Measurements from ENCODE around the gene MTERF4.

The MTERF4 gene

DNA sequence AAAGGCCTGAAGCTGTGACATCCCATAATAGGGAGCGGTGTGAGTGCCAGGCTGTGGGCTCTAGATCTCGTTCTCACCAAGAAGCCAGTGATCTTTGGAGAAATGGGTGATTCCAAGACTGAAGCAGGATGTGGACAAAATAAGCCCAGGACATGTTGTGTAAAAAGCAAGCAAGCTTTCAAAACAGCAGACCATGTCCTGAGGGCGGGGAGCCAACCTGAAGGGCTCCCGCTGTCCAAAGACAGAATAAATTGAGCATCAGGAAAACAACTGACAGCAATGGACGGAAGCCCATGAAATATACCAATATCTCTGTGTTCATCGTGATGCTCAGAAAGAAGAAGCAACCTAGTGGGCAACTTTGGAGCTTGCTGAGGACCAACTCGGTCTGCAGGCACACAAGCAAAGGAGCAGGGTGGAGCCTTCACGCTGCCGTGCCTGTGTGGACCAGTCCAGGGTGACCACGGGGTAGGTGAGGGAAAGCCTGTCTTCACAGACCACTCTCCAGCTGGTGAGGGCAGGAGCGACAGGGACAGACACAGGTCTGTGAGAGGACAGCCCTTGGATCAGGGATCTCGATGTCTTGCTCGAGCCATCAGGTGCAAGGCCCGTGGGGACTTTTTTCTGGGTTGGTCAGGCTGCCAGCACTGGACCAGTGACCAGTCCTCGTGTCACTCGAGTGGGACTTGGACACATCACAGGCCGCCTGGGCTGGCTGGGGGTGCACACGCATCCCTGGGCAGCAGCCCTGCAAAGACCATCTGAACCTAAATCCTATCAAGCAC is 21.5 kb downstream of the MTERF4 start:
- DNase-seq (ENCODE audit: low read depth): no peak
- TF ChIP-seq, protein P1, sequence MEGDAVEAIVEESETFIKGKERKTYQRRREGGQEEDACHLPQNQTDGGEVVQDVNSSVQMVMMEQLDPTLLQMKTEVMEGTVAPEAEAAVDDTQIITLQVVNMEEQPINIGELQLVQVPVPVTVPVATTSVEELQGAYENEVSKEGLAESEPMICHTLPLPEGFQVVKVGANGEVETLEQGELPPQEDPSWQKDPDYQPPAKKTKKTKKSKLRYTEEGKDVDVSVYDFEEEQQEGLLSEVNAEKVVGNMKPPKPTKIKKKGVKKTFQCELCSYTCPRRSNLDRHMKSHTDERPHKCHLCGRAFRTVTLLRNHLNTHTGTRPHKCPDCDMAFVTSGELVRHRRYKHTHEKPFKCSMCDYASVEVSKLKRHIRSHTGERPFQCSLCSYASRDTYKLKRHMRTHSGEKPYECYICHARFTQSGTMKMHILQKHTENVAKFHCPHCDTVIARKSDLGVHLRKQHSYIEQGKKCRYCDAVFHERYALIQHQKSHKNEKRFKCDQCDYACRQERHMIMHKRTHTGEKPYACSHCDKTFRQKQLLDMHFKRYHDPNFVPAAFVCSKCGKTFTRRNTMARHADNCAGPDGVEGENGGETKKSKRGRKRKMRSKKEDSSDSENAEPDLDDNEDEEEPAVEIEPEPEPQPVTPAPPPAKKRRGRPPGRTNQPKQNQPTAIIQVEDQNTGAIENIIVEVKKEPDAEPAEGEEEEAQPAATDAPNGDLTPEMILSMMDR (IDR thresholded peaks at IDR 0.05; ENCODE audit: low read depth, low read length): no peak
- TF ChIP-seq MAX (IDR thresholded peaks at IDR 0.05; ENCODE audit: low read depth, low read length): no peak
- no peak for TF ChIP-seq MYC (IDR thresholded peaks at IDR 0.05; ENCODE audit: low read depth, low read length)
- no peak for TF ChIP-seq POLR2A (IDR thresholded peaks at IDR 0.05; ENCODE audit: extremely low read depth, insufficient read length)
- no peak overlapping the region for H3K4me3 ChIP-seq (ENCODE audit: low read depth, low read length)

DNA sequence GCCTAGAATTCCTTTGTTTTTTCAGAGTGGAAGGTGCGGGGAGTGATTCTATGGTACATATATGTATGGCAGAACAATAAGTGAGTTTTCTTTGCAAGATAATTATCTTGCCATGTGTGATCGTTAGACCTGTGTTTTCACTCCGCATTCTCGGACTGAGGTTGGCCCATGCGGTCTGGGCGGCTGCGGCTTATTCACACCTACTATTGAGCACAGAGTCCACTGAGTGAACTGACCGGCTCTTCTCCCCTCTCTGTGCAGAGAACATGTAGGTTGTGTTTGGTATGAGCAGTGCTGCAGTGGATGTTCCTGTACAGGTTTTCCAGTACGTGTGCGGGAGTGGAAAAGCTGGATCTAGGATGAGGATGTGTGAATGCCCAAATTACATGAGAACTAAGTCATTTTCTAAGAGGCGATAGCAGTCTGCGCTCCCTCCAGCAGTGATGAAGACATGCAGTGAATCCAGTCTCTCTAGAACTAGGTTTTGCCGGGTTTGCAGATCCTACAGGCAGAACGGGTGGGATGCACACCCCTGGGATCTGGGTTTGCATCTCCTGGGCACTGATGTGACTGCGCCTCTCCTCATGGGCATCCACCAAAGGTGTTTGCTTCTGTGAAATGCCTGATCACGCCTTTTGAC is 27.1 kb downstream of the MTERF4 start:
- no peak for DNase-seq (ENCODE audit: low read depth)
- no peak overlapping the region for H3K4me3 ChIP-seq (ENCODE audit: low read depth, low read length)
- no peak for TF ChIP-seq POLR2A (IDR thresholded peaks at IDR 0.05; ENCODE audit: extremely low read depth, insufficient read length)
- no peak for TF ChIP-seq MAX (IDR thresholded peaks at IDR 0.05; ENCODE audit: low read depth, low read length)
- TF ChIP-seq MYC (IDR thresholded peaks at IDR 0.05; ENCODE audit: low read depth, low read length): no peak
- TF ChIP-seq, protein P1 (IDR thresholded peaks at IDR 0.05; ENCODE audit: low read depth, low read length): no peak

- no peak for DNase-seq (ENCODE audit: low read depth)
- H3K4me3 ChIP-seq (ENCODE audit: low read depth, low read length): no peak overlapping the region
- TF ChIP-seq MYC (IDR thresholded peaks at IDR 0.05; ENCODE audit: low read depth, low read length) (no peak), MAX (IDR thresholded peaks at IDR 0.05; ENCODE audit: low read depth, low read length) (no peak), POLR2A (IDR thresholded peaks at IDR 0.05; ENCODE audit: extremely low read depth, insufficient read length) (no peak)
- TF ChIP-seq, protein P1 (IDR thresholded peaks at IDR 0.05; ENCODE audit: low read depth, low read length): no peak
Measured at GRCh38 chr2:241074065-241074818, 27.8 kb downstream of the MTERF4 start.

DNA sequence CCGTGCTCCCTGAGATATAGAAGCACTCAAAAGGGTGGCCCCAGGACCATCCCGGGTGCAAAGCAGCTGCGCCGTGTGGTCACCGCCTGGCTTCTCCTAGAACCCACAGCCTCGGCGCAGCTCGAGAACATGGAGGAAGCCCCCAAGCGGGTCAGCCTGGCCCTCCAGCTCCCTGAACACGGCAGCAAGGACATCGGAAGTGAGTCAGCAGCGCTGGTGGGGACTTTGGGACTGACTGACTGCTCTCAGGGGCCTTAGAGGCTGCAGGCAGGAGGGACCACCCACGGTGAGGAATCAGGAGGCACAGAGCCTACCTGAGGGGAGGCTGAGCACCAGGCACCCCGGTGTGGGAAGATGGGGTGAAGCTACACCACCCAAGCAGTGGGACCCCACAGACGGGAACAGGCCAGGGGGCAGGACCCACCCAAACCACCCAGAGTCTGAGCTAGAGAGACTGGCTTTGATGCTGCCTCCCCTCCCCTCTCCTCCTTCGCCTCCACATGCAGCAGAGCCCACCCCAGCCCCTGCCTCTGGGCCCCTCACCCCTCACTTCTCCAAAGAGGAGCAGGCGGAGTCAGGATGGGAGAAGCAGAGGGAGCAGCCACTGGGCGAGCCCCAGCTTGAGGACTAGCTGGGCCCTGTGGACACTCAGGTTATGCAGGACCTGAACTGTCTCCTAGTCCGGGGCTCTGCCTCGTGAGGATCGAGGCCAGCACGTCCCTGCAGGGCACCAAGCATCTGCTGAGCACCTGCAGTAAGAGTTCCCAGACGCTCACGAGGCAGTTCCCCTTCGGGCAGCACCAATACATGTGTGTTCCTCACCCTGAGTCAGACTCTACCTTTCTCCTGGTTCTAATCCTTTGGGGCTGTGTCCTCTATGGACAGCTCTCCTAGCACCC is 28.7 kb downstream of the MTERF4 start:
- no peak for TF ChIP-seq MYC (IDR thresholded peaks at IDR 0.05; ENCODE audit: low read depth, low read length)
- TF ChIP-seq, protein P1 (IDR thresholded peaks at IDR 0.05; ENCODE audit: low read depth, low read length): no peak
- TF ChIP-seq POLR2A (IDR thresholded peaks at IDR 0.05; ENCODE audit: extremely low read depth, insufficient read length): no peak
- TF ChIP-seq MAX (IDR thresholded peaks at IDR 0.05; ENCODE audit: low read depth, low read length): no peak
- H3K4me3 ChIP-seq (ENCODE audit: low read depth, low read length): no peak overlapping the region
- no peak for DNase-seq (ENCODE audit: low read depth)

DNA sequence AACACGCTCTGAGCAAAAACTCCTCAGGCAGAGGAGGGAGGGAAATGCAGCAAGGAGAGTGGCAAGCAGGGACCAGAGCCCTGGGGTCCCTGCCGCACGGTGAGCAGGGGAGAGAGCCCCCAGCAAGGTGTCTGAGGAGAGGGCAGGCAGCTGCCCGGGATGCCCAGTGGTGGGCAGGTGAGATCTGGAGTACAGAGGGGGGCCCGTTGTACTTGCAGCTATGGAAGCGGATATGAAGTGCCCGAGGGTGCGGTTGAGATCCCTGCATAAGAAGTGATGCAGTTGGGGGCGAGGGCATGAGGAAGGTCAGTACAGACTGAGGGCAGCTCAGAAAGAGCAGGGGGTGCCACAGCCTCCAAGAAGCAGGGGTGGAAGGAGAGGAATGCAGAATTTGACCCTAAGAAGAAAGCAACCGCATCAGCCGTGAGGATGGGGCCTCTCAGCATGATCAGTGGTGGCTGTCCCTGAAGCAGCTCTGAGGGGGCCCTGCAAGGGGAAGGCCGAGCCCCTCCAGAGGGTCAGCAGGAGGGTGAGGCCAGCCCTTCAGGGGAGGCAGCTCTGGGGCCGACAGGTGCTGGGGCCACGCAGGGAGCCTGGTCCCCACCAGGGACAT is 29.4 kb downstream of the MTERF4 start:
- no peak for DNase-seq (ENCODE audit: low read depth)
- no peak for TF ChIP-seq MAX (IDR thresholded peaks at IDR 0.05; ENCODE audit: low read depth, low read length)
- no peak for TF ChIP-seq MYC (IDR thresholded peaks at IDR 0.05; ENCODE audit: low read depth, low read length)
- no peak for TF ChIP-seq POLR2A (IDR thresholded peaks at IDR 0.05; ENCODE audit: extremely low read depth, insufficient read length)
- TF ChIP-seq, protein P1 (IDR thresholded peaks at IDR 0.05; ENCODE audit: low read depth, low read length): no peak
- no peak overlapping the region for H3K4me3 ChIP-seq (ENCODE audit: low read depth, low read length)
